Frontal cortex (tissue), 4 donors: ENCODE measurements around the gene PTPRN2. TPM values are rescaled to one million over a fixed set of nuclear protein-coding genes. Genes with fewer than 3 reads are reported as not detected.

ENCODE experiments used
- DNase-seq, 2 donors: peaks; one replicate each; pipeline ENCODE4 v3.0.0; 2012; ENCODE audit warnings: low spot score in 2 of 2
- FAIRE-seq: peaks from 2 replicates; lab custom pipeline; 2012; peaks lifted over from hg19 to GRCh38; lab: Jason Lieb, UNC
- total RNA-seq: library from RNA; depleted of rRNA; stranded (reverse); fragments of >200 nt; gene quantifications from one replicate; pipeline ENCODE4 v1.2.3, GENCODE V29; 2014
- donor health status: control.
- donor health status: control.
- donor health status: control.

Gene PTPRN2
- total RNA-seq, 1 donor from 2014 or later, result 52.2 TPM

DNA sequence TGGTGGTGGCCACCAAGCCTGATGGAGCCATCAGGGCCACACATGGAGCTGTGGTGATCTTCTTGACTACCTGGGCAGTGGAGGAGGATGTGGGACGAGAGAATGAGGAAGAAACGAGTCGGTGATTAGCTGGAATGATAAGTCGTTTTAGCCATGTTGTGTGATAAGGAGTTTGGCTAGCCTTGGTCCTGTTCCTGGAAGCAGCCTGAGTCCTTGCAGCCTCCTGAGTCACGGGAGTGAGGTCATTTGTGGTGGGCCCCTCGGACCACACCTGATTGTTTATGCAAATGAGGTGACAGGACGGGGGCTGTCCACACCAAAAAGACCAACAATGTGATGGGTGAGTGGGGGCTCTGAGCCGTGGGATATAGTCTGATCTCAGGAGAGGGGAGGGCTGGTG is 554.4 kb downstream of the PTPRN2 start:
- no peak for FAIRE-seq

DNA sequence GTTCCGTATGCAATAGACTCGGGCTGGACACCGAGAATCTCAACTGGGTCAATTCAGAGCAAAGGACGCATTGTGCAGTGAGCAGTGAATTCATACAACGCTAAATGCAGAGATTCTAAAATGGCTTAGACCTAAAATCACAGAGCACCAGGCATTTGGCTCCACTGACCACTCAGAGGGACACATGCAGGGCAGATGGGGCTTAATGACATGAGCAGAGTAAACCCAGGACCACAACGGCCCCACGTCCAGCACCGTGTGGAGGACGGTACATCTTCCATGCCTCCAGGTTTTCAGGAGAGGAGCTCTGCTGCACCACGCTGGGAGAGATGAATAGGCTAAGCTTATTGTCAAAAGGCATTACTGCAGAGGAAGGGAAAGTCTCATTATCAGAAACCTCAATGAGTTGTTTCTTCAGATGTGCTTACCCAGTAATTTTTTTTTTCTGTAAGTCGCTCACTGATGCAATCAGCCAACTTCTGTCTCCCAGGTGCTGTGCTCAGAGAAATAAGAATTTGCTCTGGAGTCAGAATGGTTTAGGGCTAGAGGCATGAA is 555.0 kb downstream of the PTPRN2 start:
- FAIRE-seq, result no peak
- no peak for DNase-seq

More for the DNA sequence above, 554.4 kb downstream of the PTPRN2 start:
- no peak for DNase-seq

DNA sequence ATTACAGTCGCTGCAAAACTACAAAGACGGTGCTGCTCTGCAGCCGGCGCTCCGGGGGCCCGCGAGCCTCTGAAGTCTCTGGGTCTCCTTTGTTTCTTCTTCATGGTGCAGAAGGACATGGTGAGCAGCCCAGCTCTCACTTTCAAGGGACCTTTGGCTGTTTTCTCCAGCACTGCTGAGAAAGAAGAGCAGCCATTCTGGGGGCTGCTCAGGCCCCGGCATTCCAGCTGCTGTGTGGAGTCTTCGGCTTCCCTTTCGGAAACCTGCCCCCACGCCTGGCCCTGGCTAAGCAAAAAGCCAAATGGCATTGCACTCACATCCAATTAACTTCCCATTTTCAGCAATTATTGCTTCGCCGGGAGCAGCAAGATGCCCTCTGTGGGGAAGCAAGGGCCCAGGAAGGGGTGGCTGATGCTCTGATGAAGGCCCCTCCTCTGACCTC is 555.7 kb downstream of the PTPRN2 start:
- no peak for FAIRE-seq
- no peak for DNase-seq

DNA sequence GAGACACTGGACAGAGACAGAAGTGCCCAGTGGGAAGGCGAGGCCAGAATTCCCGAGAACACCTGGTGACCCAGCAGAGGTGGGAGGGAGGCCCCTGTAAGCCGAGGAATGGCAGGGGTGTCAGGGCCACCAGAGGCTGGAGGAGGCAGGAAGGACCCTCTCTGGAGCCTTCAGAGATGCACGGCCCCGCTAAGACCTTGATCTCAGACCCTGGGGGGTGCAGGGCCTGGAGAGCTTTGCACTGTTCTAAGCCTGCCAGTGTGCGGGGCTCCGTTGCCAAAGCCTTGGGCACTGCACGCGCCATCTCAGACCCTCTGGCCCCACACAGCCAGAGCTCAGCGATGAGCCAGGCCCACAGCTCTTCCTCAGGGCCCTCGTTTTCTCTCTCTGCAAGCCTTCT is 557.1 kb downstream of the PTPRN2 start:
- no peak for FAIRE-seq
- no peak for DNase-seq

DNA sequence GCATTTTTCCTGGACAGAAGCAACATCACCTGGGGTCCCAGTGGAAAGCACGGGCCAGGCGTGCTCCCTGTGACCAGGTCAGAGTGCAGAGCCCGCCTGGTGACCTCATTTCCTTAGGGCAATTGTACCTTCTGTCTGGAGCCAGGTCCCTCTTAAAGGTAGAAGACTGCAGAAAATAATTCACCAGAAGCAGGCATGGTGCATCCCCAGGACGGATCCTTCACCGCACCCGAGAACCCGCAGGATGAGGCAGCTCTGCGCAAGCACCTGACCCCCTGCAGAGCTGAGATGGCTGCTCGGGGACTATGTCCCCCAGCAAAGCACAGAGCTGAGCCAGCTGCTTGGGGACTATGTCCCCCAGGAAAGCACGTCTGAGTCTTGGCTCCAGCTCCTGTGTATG is 557.6 kb downstream of the PTPRN2 start:
- no peak for FAIRE-seq
- DNase-seq, result no peak

DNA sequence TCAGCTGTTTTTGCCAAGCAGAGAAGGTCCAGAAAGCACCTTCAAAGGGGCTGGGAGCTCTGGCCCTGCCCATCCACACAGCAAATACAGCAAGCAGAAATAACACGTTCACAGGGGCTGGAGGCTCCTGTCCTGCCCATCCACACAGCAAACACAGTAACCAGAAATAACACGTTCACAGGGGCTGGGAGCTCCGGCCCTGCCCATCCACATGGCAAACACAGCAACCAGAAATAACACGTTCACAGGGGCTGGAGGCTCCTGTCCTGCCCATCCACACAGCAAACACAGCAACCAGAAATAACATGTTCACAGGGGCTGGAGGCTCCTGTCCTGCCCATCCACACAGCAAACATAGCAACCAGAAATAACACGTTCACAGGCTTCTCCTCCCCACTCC is 558.1 kb downstream of the PTPRN2 start:
- FAIRE-seq, result no peak

DNA sequence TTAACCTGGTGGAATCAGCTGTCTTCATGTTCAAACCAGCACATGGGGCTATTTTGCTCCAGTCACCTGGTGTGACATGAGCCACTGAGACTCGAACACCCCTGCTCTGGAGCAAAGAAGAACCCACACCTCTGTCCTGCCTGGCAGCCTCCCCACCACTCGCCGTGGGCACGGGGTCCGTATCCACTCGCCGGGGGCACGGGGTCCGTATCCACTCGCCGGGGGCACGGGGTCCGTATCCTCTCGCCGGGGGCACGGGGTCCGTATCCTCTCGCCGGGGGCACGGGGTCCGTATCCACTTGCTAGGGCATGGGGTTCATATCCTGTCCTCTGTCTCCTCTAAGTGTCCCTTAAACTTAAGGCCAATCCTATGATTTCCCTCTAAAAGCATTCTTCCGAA is 558.7 kb downstream of the PTPRN2 start:
- no peak for FAIRE-seq
- no peak for DNase-seq

More for the DNA sequence above, 558.1 kb downstream of the PTPRN2 start:
- no peak for DNase-seq

DNA sequence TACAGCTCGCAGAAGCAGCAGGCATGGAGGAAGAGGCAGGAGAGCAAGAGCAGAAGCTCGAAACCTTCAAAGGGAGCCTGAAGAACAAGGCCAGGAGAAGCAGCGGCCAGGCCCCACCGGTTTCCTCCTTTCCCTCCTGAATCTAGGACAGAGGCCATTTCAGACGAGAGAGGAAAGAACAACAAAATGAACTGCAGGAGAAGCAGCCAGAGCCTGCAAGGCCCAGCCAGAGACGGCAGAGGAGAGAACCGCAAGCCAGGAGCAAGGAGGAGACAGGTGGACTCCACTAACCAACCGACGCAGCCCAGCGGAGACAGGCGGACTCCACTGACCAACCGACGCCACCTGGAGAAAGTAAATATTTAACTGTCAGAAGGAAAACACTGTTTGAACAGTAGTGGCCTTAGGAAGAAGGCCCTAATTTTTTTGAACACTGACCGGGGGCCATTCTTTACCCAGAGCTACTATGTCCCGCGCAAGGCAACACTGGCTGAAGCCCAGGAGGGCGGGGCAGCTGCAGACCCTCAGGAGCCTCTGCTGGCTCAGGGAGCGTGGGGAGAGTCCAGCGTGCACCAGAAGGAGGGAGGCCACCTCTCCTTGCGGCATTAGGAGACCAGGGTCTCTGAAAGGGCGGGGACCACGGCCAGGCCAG is 559.2 kb downstream of the PTPRN2 start:
- FAIRE-seq (no peak), DNase-seq (no peak)

DNA sequence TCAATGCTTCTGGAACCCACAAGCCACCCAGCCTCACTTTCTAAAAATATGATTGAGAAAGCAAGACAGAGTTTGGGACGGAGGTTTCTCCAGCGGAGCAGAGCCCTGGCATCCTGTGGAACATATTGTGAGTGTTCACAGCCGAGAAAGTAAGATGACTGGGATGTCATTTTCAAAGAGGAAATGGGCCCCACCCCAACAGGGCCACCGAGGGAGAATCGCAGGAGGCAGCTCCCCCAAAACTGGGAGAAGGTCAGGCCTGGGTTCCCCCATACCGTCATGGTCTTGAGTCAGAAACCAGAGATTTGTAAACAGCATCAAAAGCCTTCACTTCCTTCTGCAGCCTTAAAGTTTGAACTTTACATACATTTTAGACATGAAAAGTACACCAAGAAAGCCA is 560.0 kb downstream of the PTPRN2 start:
- DNase-seq, result no peak
- FAIRE-seq, result no peak

DNA sequence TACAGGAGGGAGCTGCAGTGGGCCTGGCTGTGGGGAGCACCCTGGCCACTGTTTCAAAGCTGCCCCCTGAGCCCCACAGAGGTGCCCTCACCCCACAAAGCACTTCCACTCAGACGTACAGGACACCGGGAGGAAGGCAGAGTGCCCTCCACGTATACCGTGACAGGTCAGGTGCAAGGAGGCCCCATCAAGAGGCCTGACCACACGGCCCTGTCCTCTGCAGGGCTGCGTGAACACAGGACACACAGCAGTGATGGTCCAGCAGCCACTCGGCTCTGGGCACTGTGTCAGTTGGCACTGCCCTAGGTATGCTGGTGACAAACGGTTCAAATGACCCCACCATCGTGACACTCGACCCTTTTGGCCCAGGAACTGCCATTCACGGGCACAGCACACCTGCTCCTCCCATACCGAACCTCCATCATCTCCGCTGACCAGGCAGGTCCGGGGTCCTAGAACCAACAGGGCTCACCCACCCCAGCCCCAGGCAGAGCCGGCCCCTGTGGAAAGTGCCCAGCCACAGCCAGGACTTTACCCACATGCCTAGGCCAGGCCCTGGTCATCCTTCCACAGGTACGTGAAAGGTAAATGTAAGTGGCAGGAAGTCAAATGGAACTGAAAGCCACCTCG is 560.9 kb downstream of the PTPRN2 start:
- FAIRE-seq, result no peak
- no peak for DNase-seq

DNA sequence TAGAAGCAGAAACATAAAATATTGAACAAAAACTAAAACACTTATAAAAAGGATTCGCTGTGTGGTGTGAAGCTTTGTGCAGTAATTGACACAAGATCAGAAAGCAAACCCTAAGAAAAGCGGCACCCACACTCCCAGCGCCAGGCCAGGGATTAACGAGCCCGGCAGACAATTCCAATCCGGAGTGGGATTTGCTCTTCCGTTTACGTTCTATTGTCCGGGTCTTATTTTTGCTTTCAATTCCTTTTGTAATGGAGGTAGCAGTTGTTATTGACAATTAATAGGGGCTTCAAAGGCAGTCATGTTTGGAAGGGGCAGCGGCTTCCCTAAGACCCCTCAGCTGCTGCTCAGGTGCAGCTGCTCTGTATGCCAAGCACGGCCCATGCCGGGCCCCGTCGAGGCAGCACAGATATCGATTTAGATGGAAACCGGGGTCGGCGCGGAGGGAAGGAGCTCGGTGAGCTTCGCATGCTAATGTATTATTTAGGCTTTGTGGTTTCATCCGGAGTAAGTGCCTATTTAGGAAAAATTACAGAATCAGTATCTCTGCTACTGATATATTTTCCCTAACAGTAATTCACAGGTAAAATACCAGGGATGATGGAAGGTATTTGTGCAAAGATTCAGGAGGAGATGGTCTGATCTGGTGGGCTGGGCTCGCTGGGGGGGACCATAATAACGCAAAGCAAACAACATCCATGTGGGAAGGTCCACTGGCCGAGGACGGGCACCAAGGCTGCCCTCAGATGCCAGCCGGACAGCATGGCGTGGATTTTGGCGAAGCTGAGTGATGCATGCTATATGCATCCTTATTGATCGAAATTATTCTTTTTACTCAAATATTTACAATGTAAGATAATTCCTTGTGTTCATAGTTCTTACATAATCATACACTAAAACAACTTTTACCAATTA is 561.7 kb downstream of the PTPRN2 start:
- DNase-seq (no peak), FAIRE-seq (no peak)

DNA sequence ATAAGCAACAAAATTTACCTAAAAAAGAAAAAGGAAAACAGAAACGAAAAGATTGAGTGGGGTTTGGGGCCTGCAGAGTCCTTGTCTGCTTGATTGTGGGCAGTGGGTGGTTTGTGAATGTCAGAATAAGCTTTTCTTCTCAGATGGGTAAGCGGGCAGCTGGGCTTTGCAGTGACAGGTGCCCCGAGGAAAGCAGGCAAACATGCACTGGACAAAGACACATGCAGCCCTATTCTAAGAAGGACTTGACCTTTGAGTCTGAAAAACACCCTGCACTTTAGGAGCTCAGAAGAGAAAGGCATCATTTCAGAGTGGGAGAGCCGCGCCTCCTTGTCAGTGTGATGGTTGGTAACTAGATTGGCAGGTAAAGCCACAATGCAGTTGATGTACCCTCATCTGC is 562.7 kb downstream of the PTPRN2 start:
- DNase-seq (no peak), FAIRE-seq (no peak)

DNA sequence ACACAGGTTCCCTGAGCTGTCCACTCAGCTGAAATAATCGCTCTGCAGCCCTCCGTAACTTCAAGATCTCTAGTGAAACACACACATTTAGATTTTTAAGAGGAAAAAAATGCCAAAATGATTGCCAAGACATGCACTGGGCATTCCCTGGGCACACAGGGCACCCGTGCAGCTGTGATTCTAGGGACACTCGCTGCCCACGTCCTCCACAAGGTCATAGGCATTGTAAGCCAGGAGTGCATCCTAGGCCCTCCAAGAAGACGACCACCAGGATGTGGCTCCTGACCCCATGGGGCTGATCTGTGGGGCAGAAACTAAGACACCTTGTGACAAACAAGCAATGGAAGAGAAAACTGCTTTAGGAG is 563.3 kb downstream of the PTPRN2 start:
- FAIRE-seq (no peak), DNase-seq (no peak)

DNA sequence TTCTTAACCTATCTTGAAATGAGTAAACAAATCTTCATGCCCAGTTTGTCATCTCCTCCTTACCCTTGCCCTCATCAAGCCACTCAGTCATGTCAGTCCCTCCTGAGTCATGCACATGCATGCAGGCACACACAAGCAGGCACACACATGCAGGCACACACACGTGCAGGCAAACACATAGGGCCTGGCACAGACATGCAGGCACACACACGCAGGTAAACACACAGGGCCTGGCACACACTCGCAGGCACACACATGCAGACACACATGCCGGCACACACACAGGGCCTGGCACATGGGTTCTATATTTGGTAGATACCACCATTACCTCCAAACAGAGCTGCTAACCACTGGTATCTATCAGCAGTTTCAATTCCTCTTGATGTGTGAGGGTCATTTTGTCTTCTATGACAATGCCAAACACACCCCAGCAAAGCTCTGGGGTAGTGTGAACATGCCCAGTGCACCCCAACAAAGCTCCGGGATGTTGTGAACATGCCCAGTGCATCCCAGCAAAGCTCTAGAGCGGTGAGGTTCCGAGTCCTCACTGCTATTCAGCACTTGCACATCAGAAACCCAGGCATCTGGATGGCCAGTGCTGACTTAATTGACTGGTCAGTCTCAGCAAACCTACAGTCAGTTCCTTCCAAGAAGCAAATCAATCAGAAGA is 563.8 kb downstream of the PTPRN2 start:
- no peak for FAIRE-seq
- DNase-seq, result no peak

DNA sequence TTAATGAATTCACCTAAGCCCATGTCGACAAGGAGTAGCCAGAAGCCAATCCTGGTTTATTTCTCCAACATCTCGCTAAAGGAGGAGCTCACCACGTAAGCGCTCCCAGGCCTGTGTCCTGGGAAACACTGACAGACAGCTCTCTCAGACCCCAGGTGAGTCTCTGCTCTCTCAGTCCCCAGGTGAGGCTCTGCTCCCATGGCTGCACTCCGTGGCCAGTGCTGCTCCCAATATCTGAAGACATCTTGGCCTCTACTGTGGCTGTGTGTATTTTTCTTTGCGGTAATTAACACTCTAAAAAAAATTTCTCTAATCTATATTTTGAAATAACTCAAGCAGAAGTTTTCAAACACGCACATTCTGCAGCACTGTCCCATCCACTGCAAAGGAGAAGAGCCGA is 564.5 kb downstream of the PTPRN2 start:
- FAIRE-seq (no peak), DNase-seq (no peak)

DNA sequence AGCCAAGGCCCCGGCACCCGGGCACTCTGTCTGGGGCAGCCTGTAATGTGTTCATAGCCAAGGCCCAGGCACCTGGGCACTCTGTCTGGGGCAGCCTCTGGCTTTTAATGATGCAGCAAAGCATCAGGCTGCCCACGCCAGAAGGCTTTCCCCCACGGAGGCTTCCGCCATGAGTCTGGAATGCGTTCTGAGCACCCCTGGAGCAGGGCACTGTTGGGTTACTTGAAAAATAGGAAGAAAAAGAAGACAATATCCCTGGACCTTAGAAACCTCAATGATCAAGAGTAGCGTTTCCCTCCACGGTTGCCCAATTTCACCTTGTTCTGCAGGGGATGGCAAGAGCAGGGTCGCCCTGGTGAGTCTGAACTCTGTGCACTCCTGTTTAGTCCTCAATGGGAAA is 565.0 kb downstream of the PTPRN2 start:
- no peak for FAIRE-seq
- DNase-seq, result no peak

DNA sequence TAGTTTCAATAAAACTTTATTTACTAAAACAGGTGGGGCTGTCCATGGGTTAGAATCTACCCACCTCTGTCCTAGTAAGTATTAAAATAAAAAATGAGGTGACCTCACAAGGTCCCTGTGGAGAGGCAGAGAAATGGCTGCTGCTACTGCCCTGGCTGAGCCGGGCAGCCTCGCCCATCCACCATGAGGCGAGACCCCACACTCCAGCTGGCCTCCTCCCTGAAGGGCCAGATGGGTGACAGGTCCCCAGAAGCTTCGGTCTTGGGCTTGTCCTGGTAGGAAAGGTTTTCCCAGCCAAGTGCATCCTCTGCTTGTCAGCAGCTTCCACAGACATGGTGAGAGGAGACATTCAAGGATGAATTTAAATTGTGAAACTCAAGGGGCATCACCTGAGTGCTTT is 565.8 kb downstream of the PTPRN2 start:
- FAIRE-seq (no peak), DNase-seq (no peak)

DNA sequence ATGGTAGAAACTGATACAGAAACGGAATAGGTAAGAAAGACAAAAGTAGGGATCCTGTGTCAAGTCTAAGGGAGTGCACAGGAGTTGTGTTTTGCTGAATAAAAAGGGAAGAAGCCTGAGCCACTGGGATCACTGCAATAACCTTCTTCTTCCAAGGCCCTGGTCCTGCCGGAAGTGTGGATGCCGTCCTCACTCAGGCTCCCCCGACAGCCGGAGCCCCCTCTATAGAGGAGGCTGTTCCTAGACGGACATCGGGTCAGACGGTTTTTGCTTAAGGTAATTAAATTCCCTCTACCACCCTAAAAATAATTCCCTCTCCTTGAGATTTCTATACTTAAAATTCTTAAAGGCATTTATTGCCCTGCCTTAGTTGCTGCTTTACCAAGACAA is 566.9 kb downstream of the PTPRN2 start:
- DNase-seq (no peak), FAIRE-seq (no peak)

DNA sequence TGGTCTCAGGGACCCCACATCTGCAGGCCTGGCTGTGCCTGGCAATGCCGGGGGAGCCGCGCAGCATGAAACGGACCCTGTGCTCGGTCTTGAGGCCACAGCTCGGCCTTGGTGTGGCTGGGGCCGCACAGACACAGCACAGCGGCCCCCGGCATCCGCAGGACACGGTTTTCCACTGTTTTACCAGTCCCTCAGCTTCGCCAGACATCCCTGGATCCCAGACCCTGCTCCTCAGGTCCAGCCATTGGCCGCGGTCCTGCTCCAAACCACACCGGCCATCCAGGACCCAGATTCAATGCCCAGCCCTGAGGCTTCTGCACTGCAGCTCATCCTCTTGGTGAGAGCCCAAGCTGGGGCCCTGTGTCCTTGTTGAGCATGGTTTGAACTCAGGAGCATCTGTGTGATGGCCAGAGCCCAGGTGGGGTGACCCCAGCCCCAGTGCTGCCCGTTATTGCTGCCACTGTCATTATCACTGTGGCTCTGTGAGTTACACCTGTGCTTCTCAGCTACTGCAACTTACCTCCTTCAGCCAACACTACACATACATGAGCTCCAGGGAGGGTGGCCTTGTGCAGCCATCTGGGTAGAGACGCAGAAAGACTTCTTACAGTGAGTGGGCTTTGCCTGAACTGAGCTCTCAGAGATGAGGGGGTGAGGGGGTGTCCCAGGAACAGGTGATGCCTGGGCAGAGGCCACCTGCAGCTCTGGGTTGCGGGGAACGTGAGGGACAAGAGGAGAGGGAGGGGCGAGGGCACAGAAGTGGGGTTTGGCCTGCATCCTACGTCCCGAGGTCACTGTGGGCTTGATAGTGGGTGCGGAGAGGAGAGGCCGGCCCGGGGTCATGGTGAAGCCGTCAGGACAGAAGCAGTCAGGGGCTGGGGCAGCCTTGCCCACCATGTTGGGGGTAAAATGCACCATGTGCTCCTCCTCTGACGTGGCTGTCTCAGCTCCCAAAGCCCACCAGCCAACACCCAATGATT is 567.6 kb downstream of the PTPRN2 start:
- no peak for DNase-seq
- FAIRE-seq, result no peak
